ENCODE results near the gene LCN1. TPM values are rescaled to one million over a fixed set of nuclear protein-coding genes. Genes with fewer than 3 reads are reported as not detected.

LCN1 gene
- total RNA-seq, 4 donors from 2014 or later, result not detected

GRCh38 chr9:135559606-135560005 lies 38.4 kb downstream of the LCN1 start:
- H3K27ac ChIP-seq, result no peak overlapping the region
- intact Hi-C loops (cut with DNase I), result no loop called here
- H3K36me3 ChIP-seq, result no peaks in the 10 kb centered on the region
- H3K4me3 ChIP-seq (replicated peaks in 1 of 3), result no peak overlapping the region
- 68 to 71% methylated on average over 11 of the region's 11 CpGs for WGBS, 2 donors
- TF ChIP-seq POLR2A (IDR thresholded peaks at IDR 0.05), result no peak
- no peak for TF ChIP-seq CTCF (IDR thresholded peaks at IDR 0.05)
- no peaks in the 10 kb centered on the region for H3K9me3 ChIP-seq
- DNase-seq, result no peak
- H3K4me1 ChIP-seq, result no peaks in the 10 kb centered on the region
- H3K27me3 ChIP-seq, result no peaks in the 10 kb centered on the region

GRCh38 chr9:135561391-135562234 lies 40.4 kb downstream of the LCN1 start, which contains the start of gene PAEP:
Gene PAEP (plus strand): TSS chr9:135561756.
- no peaks in the 10 kb centered on the region for H3K36me3 ChIP-seq
- TF ChIP-seq POLR2A (IDR thresholded peaks at IDR 0.05) (no peak), CTCF (IDR thresholded peaks at IDR 0.05) (no peak)
- intact Hi-C loops (cut with DNase I), result no loop called here
- H3K4me1 ChIP-seq, result no peaks in the 10 kb centered on the region
- H3K27me3 ChIP-seq, result no peaks in the 10 kb centered on the region
- 88 to 90% methylated on average over 2 to 20 of the region's 20 CpGs for WGBS, 2 donors
- no peaks in the 10 kb centered on the region for H3K9me3 ChIP-seq
- H3K4me3 ChIP-seq (replicated peaks in 1 of 3), result no peak within 1 kb of the TSS
- no peak within 1 kb of the TSS for H3K27ac ChIP-seq
- no peak for DNase-seq

GRCh38 chr9:135562235-135562745 lies 41.0 kb downstream of the LCN1 start:
- no peak for TF ChIP-seq POLR2A (IDR thresholded peaks at IDR 0.05)
- no peak for TF ChIP-seq CTCF (IDR thresholded peaks at IDR 0.05)
- intact Hi-C loops (cut with DNase I), result no loop called here

GRCh38 chr9:135563039-135563476 lies 41.8 kb downstream of the LCN1 start:
- no peak overlapping the region for H3K4me3 ChIP-seq (replicated peaks in 1 of 3)
- H3K27ac ChIP-seq, result no peak overlapping the region
- WGBS, 2 donors, result 88 to 100% methylated on average over 1 of the region's 1 CpG
- intact Hi-C loops (cut with DNase I), result no loop called here
- no peak for TF ChIP-seq POLR2A (IDR thresholded peaks at IDR 0.05)
- no peaks in the 10 kb centered on the region for H3K9me3 ChIP-seq
- DNase-seq, result no peak
- H3K4me1 ChIP-seq, result peaks cover 0 to 6% of the 10 kb centered on the region in 2 donors
- H3K27me3 ChIP-seq, result no peaks in the 10 kb centered on the region
- H3K36me3 ChIP-seq, result no peaks in the 10 kb centered on the region

More at GRCh38 chr9:135562235-135562745, 41.0 kb downstream of the LCN1 start:
- H3K27me3 ChIP-seq, result no peaks in the 10 kb centered on the region
- H3K36me3 ChIP-seq, result no peaks in the 10 kb centered on the region
- no peaks in the 10 kb centered on the region for H3K9me3 ChIP-seq
- no peak for DNase-seq
- 64 to 79% methylated on average over 7 to 12 of the region's 17 CpGs for WGBS, 2 donors
- H3K4me3 ChIP-seq (replicated peaks in 1 of 3), result no peak overlapping the region
- no peak overlapping the region for H3K27ac ChIP-seq
- peaks cover 0 to 2% of the 10 kb centered on the region in 2 donors for H3K4me1 ChIP-seq

GRCh38 chr9:135563858-135564257 lies 42.6 kb downstream of the LCN1 start:
- DNase-seq, result no peak
- no peaks in the 10 kb centered on the region for H3K27me3 ChIP-seq

More at GRCh38 chr9:135563858-135564257, 42.6 kb downstream of the LCN1 start:
- H3K4me1 ChIP-seq, result peaks cover 0 to 6% of the 10 kb centered on the region in 2 donors
- intact Hi-C loops (cut with DNase I), result no loop called here
- no peak overlapping the region for H3K27ac ChIP-seq
- no peak overlapping the region for H3K4me3 ChIP-seq (replicated peaks in 1 of 3)
- 75 to 77% methylated on average over 12 of the region's 12 CpGs for WGBS, 2 donors
- TF ChIP-seq POLR2A (IDR thresholded peaks at IDR 0.05) (no peak), CTCF (IDR thresholded peaks at IDR 0.05) (no peak)
- H3K9me3 ChIP-seq, result no peaks in the 10 kb centered on the region
- no peaks in the 10 kb centered on the region for H3K36me3 ChIP-seq

Data from thyroid gland (tissue), 4 donors.